Glomerular visceral epithelial cell (primary cell): ENCODE measurements around the gene RGS6.

Source experiments
- DNase-seq: peaks from one replicate; pipeline ENCODE4 v3.0.0-alpha.2; 2016; ENCODE audit errors: extremely low spot score

Gene RGS6

GRCh38 chr14:72523424-72524294 is 591.4 kb downstream of the RGS6 start:
- DNase-seq: no peak

- DNase-seq: no peak
Measured at GRCh38 chr14:72524295-72524629, 592.0 kb downstream of the RGS6 start.

GRCh38 chr14:72525087-72525915 is 593.1 kb downstream of the RGS6 start:
- no peak for DNase-seq

GRCh38 chr14:72527591-72527990 is 595.4 kb downstream of the RGS6 start:
- no peak for DNase-seq

- no peak for DNase-seq
Measured at GRCh38 chr14:72528059-72528862, 596.0 kb downstream of the RGS6 start.

GRCh38 chr14:72528863-72529175 is 596.6 kb downstream of the RGS6 start:
- no peak for DNase-seq

GRCh38 chr14:72532686-72533454 is 600.6 kb downstream of the RGS6 start:
- DNase-seq: no peak

GRCh38 chr14:72535485-72535884 is 603.3 kb downstream of the RGS6 start:
- no peak for DNase-seq

- no peak for DNase-seq
Measured at GRCh38 chr14:72538387-72538786, 606.2 kb downstream of the RGS6 start.

- DNase-seq: no peak
Measured at GRCh38 chr14:72539661-72540315, 607.6 kb downstream of the RGS6 start.

- no peak for DNase-seq
Measured at GRCh38 chr14:72540836-72541235, 608.6 kb downstream of the RGS6 start.

GRCh38 chr14:72541546-72541945 is 609.3 kb downstream of the RGS6 start:
- no peak for DNase-seq

GRCh38 chr14:72543341-72543740 is 611.1 kb downstream of the RGS6 start:
- DNase-seq: no peak

- peak; percentile 40 for DNase-seq
Measured at GRCh38 chr14:72544615-72545387, 612.6 kb downstream of the RGS6 start.

GRCh38 chr14:72545411-72546311 is 613.4 kb downstream of the RGS6 start:
- peak; percentile 31 for DNase-seq

GRCh38 chr14:72546344-72547016 is 614.3 kb downstream of the RGS6 start:
- DNase-seq: peak; percentile 25

GRCh38 chr14:72547999-72548398 is 615.8 kb downstream of the RGS6 start:
- DNase-seq: no peak

GRCh38 chr14:72549026-72549425 is 616.8 kb downstream of the RGS6 start:
- peak; percentile 42 for DNase-seq

GRCh38 chr14:72549854-72550253 is 617.6 kb downstream of the RGS6 start:
- DNase-seq: no peak
